Hematopoietic multipotent progenitor cell treated with erythropoietin and hydrocortisone succinate and interleukin-3 and kit ligand, for 4 days (in vitro differentiated cells): ENCODE results near the gene AMOTL1.
"Not testable (repeated sequence)": the region's sequence is repeated elsewhere in the genome, so short reads cannot be mapped to it uniquely, and the experiment has no call there.

Experiments used
- DNase-seq: peaks from one replicate; pipeline ENCODE4 v3.0.0-alpha.2; 2015

The AMOTL1 gene

GRCh38 chr11:94885133-94885532, 117.0 kb downstream of the AMOTL1 start:
- DNase-seq: no peak

- no peak for DNase-seq
These were observed 117.4 kb downstream of the AMOTL1 start for GRCh38 chr11:94885581-94885980.

GRCh38 chr11:94888204-94888603, 120.0 kb downstream of the AMOTL1 start:
- DNase-seq: no peak

- no peak for DNase-seq
These were observed 127.3 kb downstream of the AMOTL1 start for GRCh38 chr11:94895451-94895850.

- no peak for DNase-seq
These were observed 127.8 kb downstream of the AMOTL1 start for GRCh38 chr11:94895971-94896370.

GRCh38 chr11:94897330-94897768, 129.2 kb downstream of the AMOTL1 start:
- peak; percentile 69 for DNase-seq

- no peak for DNase-seq
These were observed 139.1 kb downstream of the AMOTL1 start for GRCh38 chr11:94907226-94907625.

GRCh38 chr11:94909371-94909820, 141.2 kb downstream of the AMOTL1 start:
- DNase-seq: no peak

- DNase-seq: no peak
These were observed 142.1 kb downstream of the AMOTL1 start for GRCh38 chr11:94910270-94910669.

- no peak for DNase-seq
These were observed 142.6 kb downstream of the AMOTL1 start for GRCh38 chr11:94910779-94911178.

GRCh38 chr11:94912806-94913205, 144.7 kb downstream of the AMOTL1 start:
- no peak for DNase-seq

GRCh38 chr11:94913718-94914394, 145.7 kb downstream of the AMOTL1 start:
- DNase-seq: not testable (repeated sequence)

GRCh38 chr11:94920311-94920710, 152.2 kb downstream of the AMOTL1 start:
- DNase-seq: no peak

- peak; percentile 57 for DNase-seq
These were observed 154.3 kb downstream of the AMOTL1 start for GRCh38 chr11:94922321-94923003.

- no peak for DNase-seq
These were observed 154.8 kb downstream of the AMOTL1 start for GRCh38 chr11:94923004-94923334.

- no peak for DNase-seq
These were observed 156.0 kb downstream of the AMOTL1 start for GRCh38 chr11:94924171-94924572.

GRCh38 chr11:94924612-94925011, 156.5 kb downstream of the AMOTL1 start:
- peak; percentile 26 for DNase-seq

GRCh38 chr11:94925422-94926270, 157.5 kb downstream of the AMOTL1 start:
- no peak for DNase-seq

GRCh38 chr11:94926271-94926625, 158.1 kb downstream of the AMOTL1 start:
- no peak for DNase-seq
